Measurements from ENCODE around the gene SCN3A.

The SCN3A gene

DNA sequence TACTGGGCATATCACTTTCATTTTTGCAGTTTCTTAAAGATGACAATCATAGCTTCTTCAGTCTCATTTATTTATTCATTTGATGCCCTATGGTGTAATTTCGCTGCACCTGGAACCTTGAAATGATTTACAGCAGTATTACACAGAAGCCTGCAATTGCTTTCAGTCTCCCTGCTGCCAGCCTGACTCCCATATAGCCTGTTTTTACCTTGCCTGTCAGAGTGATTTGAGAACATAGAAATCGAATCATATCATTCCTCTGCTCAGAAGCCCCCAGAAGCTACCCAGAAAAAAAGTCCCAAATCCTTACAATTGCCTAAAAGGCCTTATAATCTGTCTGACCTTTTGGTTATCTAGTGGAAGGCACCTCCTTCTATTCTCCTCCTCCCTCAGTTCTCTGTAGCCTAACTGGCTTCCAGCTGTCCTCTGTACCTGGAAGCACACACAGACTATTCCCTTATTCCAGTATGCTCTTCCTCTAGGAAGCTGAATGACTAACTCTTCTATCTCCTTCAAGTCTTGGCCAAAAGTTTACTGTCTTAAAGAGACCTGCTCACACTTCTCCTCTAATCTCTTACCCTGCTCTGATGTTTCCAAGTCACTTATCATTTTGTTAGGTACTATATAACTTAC, 12.6 kb downstream of the SCN3A start:
- no peak for DNase-seq (ENCODE audit: low read depth)

DNA sequence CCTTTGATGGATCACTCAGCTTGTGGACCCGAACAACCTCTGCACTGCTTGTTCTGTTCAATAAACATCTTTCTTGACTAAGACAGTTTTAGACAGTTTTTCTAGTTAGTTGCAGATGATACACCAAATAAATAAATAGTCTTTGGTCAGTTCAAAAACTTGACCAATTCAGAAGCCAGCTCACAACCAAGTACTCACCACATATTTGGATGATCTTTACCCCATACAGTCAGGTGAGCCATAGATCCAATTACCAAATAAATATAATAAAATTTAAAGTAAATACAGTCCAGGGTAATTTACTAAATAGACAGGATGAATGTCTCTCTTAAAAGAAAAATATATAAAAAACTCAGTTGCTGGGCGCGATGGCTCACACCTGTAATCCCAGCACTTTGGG, 18.2 kb downstream of the SCN3A start:
- no peak for DNase-seq (ENCODE audit: low read depth)

DNA sequence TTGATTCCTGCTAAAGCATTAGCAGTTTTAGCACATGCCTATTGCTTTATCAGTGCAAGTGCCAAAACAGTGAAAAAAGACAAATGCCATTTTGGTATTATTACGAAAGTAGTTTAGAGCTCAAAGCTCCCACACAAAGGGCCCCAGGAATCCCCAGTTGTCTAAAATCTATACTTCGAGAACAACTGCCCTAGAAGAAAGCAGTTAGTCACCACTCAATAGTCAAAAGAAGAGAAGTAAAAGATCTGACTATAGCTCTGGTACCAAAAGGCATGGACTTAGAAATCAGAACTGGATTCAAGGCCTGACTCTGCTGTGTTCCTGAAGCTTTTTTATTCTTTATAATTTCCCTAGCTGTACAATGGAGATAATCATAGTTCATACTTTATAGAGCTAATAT, 21.8 kb downstream of the SCN3A start:
- no peak for DNase-seq (ENCODE audit: low read depth)

DNA sequence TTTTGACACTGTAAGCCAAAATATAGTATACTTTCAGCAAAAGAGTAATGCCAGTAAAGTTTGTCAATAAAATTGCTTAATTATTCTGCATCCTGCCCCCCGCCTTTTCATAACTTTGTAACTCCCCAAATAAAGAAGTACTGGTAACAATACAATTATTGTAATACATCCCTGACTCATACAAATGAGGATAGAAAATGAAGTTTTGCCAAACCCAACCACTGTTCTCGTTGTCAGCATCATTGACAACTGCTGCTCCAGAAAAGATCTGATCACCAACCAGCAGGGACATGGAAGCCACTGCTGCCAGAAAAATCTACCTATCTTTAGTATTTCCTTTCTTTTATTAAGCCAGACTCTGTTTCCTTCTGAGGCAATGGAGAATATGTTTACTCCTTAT, 27.1 kb downstream of the SCN3A start:
- no peak for DNase-seq (ENCODE audit: low read depth)

DNA sequence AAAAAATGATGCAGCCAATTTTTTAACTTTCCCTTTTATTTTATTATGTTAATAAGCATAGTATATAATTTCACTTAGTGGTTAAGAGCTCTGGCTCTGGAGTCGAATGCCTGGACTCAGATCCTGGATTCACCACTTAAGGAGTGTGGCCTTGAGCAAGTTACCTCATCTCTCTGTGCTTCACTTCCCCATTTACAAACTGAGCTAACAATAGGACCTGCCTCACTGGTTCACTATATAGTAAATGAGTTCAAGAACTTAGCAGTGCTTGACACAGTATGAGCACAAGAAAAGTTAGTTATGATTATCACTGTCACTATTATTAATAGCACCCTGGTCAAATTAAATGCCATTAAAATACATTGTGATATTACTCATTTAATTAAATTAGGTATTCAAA, 30.6 kb downstream of the SCN3A start:
- no peak for DNase-seq (ENCODE audit: low read depth)

DNA sequence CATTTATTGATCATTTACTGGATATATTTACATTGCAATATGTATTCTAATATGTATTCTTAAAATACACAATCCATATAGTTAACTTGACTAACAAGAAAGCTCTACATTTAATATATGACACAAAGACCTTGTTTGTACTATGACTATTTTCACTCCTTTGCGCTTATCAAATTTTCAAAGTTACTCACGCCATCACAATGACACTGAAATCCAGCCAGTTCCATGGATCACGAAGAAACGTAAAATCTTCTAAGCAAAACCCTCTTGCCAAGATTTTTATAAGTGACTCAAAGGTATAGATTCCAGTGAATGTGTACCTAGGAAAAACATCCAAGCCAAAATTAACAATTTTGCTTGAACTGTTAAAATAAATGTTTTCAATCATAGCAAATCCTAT, 39.6 kb downstream of the SCN3A start:
- no peak for DNase-seq (ENCODE audit: low read depth)

DNA sequence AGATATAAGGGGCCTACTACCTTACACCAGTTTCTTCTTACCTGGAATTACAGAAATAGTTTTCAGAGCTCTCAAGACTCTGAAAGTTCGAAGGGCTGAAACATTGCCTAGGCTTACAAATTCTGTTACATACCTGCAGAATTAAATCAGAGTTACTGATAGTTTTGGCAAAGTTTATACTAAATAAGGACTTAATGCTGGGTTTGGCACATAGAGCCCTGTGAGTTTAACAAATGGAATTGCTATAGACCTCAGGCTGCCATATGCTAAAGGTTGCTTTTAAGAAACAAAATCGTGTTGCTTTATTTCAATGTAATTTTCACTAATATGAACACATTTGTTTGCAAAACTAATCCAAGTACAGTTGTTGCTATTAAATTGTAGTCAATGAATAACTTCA, 40.1 kb downstream of the SCN3A start:
- DNase-seq (ENCODE audit: low read depth) = no peak

DNA sequence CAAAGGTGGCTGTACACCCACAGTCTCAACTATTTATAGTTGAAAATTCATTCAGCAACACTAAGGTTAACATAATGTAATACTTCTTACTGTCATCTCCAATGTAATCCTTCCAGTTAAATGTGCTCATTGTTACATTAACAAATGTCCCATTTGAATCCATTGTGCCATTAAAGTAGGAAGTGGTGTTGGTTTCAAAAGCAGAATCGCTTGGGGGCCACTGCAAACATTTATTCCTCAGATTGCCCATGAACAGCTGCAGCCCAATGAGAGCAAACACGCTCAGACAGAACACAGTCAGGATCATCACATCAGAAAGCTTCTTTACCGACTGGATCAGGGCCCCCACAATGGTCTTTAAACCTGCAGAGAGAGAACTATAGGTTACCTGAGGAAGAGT, 41.4 kb downstream of the SCN3A start:
- no peak for DNase-seq (ENCODE audit: low read depth)

DNA sequence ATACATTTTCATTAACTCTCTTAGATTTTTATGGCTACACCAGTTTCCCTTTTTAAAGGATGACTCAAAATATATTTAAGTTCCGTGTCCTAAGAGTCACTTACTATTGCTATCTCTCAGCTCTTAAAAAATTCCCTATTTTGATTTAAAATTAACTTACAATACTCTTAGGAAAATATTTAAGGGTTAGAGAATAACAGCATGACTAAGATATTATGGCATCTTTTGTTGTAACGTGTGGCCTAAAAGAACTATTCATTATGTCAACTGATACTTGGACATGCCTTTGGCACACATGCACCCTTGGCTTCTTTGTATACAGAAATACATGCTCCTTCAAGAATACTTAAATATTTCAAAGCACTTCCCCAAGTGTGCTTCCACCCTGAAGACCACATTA, 42.3 kb downstream of the SCN3A start:
- no peak for DNase-seq (ENCODE audit: low read depth)

DNA sequence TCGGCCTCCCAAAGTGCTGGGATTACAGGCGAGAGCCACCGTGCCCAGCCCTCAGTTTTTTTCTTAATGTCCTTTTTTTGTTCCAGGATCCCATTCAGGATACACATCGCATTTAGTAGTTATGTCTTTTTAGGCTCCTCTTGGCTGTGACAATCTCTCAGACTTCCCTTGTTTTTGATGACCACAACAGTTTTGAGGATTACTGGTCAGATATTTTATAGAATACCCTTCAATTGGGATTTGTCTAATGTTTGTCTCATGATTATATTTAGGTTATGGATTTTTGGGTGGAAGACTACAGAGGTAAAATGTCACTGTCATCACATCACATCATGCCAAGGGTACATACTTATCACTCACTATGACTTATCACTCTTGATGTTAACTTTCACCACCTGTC, 46.7 kb downstream of the SCN3A start:
- no peak for DNase-seq (ENCODE audit: low read depth)

DNA sequence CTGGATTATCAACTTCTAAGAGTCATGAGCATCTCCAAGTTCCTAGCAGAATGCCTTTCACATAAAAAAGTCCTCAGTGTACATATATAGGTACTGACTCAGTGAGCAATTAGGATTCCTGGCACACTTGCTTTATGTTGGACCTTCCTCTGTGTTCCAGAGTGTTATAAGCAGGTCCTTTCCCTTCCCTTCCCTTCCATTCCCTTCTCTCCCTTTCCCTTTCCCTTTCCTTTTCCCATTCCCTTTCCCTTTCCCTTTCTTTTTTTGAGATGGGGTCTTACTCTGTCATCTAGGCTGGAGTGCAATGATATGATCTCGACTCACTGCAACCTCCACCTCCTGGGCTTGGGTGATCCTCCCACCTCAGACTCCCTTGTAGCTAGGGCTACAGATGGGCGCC, 48.7 kb downstream of the SCN3A start:
- DNase-seq (ENCODE audit: low read depth) = no peak

DNA sequence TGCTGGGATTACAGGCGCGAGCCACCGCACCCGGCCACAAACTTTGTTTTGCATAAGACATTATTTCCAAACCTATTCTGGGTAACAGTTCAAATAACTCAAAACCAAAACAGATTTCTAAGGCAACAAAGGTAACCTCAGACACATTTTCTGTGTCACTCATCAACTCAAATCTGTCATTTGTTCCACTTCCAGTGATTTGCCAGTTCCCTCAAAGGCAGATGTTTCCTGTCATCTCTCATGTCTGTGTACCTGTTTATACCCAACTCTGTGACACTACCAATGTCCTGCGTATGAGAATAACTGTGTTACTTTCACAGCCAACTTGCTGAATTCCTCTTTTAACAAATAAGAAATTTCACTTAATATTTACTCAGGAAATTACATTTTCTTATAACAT, 54.4 kb downstream of the SCN3A start:
- no peak for DNase-seq (ENCODE audit: low read depth)

DNA sequence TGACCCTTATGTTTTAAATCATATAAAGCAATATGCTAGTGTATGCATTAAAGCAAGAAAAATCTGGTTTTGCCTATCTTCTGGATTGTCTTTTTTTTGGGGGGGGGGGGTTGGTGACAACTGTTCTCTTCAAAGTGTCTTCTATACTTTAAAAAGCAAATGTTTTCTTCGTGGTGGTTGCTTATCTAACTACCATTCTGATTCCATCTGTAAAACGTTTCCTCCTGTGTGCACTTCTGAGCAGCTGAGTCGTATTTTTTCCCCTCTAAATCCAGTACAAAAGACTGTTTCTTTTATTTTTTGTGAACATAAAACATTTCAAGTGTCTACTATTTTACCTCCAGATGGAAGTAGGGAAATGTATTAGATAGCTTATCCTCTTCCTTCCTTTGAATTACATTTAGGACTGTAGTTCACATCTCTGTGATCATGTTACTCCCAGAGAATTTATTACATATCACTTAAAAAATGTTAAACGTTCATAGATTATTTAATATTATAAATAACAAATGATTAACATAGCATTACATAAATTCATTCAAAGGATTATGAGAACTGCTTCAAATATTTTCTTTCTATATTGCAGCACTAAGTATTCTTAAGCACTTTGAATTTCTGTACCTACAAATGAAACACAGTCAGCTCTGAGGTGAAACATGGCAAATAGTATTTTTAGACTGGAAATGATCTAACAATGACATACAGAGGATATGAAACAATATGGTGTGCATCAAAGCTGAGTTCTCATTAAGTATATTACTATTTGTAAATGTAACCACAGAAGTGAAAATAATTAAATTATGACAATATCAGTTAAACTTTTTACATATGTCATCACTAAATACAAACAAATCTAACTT, 56.4 kb downstream of the SCN3A start:
- no peak for DNase-seq (ENCODE audit: low read depth)

DNA sequence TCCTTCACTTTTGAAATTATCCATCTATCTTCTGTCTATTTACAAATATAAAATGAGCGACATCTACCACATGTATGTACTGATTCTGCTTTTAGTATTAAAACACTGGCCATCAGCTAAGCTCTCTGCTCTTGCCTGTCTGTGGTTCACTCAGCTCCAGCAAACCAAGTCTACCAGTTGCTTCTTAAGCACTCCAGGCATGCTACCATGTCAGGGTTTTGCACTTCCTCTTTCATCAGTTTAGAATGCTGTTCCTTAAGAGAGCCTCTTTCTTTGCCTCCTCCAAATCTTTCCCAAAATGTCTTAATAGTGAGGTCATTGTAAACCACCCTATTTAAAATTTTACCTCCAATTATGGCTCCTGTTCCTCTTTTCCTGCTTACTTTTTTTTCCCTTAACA, 59.5 kb downstream of the SCN3A start:
- no peak for DNase-seq (ENCODE audit: low read depth)

DNA sequence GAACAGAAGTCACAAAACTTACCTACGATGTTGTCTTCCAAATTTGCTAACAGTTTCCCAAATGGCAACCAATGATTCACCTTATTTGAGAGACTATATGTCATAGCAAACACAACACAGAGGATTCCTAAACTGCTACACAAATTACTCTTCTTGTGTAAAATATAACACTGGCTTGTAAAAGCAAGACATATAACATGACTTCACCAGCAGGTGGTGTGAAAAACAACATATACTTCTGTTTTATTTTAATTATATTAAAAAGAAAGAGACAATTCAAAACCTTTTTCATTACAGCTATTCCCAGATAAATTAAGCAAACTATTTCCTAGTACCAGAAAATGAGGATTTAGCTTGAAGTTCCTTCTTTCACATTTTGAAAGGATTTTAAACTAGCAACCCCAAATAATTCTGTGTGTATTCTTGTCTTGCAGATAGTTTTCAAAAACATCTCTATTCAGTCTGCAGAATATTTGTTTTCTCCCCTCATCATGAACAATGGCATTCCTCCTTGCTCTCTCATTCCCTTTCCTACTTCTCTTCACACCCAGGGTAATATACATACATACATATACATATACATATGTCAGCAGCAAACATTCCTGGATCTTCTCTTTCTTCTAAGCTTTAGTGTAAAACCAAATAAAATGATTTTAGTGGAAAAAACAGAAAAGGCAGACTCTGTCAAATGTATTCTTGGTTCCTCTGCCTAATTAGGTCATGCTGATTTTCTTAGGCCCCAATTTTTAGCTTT, 62.1 kb downstream of the SCN3A start:
- DNase-seq (ENCODE audit: low read depth) = no peak

DNA sequence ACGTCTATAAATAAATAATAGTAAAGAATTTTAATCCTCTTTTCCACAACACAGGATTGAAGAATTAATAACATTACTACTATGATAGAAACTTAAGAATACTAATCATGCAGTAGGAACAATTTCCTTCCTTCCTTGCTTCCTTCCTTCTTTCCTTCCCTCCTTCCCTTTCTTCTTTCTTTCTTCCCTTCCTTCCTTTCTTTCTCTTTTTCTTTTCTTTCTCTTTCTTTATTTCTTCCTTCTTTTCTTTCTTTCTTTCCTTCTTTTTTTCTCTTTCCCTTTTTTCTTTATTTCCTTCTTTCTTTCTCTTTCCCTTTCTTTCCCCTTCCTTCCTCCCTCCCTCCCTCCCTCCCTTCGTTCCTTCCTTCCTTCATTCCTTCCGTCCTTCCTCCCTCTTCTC, 77.6 kb downstream of the SCN3A start:
- no peak for DNase-seq (ENCODE audit: low read depth)

DNA sequence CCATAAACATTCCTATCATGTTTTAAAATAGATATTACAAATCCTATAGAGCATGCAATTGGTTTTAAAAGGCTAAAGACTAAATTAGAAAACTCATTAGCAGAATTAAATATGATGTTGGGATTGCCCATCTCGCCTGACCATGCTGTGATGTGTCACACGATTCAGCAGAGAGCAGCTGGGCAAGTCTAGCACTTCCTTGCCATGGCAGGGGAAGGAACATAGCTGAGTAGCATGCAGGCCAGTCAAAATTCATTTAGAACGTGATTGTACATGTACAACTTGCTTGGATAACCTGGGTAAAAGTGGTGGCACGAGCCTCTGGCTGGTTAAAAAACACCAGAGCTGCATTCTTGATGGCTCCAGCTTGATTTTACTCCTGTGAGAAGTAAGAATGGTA, 81.3 kb downstream of the SCN3A start:
- no peak for DNase-seq (ENCODE audit: low read depth)

DNA sequence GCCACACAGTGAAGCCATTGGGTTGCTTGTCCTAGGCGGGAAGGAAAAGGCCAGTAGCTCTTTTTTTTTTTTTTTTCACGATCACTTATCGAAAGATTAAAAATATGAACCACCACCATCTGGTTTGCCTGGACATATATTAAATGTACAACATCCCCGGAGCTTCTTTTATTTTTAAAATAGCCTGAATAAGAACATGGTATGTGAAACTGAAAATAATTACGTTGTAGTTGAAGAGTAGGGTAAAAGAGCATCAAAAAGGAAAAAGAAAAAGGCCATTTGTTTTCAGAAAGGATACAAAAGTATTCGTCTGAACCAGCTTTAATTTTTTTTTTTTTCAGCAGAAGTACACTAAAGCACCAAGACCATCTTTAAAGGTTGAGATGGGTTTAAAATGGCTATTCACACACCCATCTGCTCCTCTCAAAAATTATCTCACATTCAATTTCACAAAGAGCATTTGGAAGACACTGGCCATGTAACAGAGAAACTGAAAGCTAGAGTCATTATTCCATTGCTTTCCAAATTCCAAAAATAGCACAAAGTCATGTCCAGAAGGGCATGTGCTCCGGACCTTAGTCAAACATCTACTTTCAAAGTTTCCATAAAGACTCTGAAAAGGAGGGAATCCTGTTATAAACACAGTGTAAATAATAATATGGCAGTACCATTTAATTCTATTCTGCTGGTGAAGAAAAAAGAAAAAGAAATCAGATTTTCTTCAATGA, 82.9 kb downstream of the SCN3A start:
- DNase-seq (ENCODE audit: low read depth) = no peak

DNA sequence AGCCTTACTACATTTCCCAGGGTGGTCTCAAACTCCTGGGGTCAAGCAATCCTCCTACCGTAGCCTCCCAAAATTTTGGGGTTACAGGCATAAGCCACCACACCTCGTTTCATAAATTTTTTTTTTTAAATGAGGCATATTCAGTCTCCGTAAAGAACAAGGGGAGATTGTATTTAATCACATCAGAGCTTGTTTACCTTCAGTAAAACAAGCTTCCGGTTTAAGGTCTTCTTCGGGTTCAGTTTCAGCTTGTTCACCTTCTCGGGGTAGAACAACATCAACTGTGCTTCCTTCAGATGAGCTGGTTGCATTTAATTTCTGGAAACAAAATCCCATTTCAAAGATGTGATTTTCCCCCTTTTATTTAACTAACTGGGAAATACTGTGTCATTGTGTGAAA, 88.6 kb downstream of the SCN3A start:
- no peak for DNase-seq (ENCODE audit: low read depth)

DNA sequence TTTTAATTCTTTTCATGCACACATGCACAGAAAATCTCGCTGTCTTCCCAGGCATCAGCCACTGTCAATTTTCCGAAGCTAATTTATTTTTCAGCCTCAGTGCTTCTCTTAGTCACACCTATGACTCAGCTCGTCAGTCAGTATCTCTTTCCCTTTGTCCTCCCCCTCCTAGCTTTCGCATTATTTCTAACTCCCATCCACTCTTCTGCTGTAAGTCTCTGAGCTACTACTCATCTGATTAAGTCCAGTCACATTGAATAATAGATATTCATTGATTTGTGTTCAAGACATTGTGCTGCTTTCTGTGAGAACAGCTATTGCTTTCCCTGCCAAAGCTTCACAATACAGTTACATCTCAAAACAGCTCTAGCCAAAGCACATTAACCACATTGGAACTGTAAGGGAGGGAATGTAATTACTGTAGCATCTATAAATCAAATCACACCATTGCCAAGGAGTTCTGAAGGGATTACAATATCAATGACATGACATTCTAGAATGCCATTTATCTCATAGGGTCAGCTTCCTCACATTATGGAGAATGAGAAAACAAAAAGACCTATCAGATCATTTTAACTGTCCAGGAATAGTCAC, 89.4 kb downstream of the SCN3A start:
- no peak for DNase-seq (ENCODE audit: low read depth)

DNA sequence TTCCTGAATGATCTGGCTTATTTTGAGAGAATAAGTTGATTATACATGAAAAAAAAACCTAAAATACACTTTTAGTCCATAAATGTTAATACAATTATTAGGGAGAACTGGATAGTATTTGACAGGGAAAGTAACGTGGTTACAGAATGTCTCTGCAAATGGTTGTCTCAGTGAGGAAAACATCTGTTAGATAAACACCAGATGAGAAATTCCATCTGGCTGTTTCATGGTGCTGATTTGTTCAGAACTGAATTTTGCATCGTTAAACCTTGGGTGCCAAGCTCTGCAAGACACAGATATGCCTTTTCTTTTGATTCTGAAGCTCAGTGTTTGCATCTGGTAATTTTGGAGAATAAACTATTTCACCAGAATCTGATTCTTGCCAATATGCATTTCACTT, 90.4 kb downstream of the SCN3A start:
- no peak for DNase-seq (ENCODE audit: low read depth)

DNA sequence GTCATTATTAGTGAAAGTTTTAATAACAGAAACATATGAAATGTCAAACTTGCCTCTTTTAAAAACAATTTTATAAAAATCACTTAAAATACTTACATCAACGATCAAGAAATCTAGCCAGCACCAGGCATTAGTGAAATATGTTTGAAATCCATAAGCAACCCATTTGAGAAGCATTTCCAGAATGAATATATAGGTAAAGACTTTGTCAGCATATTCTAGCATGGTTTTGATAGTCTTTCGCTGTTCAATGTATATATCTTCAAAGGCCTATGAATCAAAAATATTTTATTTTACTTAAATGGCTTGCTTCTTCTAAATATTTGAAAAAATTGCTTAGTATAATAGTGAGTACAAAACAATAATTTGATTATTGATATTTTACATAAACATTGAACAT, 91.1 kb downstream of the SCN3A start:
- DNase-seq (ENCODE audit: low read depth) = no peak

Measured in activated T-helper 9 cell treated with anti-CD3 and anti-CD28 coated beads, Interleukin-2, amount 50 U/mL, for 16 hours (primary cell).